ENCODE measurements around the gene TRAPPC14. TPM values are rescaled to one million over a fixed set of nuclear protein-coding genes. Genes with fewer than 3 reads are reported as not detected.

The TRAPPC14 gene
- total RNA-seq, 4 donors from 2014 or later, result 9.3 to 20.2 (median 13.1) TPM

GRCh38 chr7:100122568-100122967, 36.0 kb downstream of the TRAPPC14 start:
- peaks cover 28 to 74% (median 30%) of the 10 kb centered on the region in 3 donors for H3K4me1 ChIP-seq
- no peak overlapping the region for H3K4me3 ChIP-seq
- no peaks in the 10 kb centered on the region for H3K27me3 ChIP-seq
- 92 to 100% methylated on average over 1 of the region's 1 CpG for WGBS, 2 donors
- DNase-seq, result no peak
- H3K36me3 ChIP-seq, result peaks cover 0 to 16% (median 0%) of the 10 kb centered on the region in 3 donors
- intact Hi-C loops (cut with DNase I), result no loop called here
- H3K27ac ChIP-seq, result no peak overlapping the region
- TF ChIP-seq, protein P1, sequence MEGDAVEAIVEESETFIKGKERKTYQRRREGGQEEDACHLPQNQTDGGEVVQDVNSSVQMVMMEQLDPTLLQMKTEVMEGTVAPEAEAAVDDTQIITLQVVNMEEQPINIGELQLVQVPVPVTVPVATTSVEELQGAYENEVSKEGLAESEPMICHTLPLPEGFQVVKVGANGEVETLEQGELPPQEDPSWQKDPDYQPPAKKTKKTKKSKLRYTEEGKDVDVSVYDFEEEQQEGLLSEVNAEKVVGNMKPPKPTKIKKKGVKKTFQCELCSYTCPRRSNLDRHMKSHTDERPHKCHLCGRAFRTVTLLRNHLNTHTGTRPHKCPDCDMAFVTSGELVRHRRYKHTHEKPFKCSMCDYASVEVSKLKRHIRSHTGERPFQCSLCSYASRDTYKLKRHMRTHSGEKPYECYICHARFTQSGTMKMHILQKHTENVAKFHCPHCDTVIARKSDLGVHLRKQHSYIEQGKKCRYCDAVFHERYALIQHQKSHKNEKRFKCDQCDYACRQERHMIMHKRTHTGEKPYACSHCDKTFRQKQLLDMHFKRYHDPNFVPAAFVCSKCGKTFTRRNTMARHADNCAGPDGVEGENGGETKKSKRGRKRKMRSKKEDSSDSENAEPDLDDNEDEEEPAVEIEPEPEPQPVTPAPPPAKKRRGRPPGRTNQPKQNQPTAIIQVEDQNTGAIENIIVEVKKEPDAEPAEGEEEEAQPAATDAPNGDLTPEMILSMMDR (IDR thresholded peaks at IDR 0.05), result no peak
- TF ChIP-seq POLR2A (IDR thresholded peaks at IDR 0.05), result no peak
- H3K9me3 ChIP-seq, result no peaks in the 10 kb centered on the region

- H3K9me3 ChIP-seq, result no peaks in the 10 kb centered on the region
- TF ChIP-seq, protein P1 (IDR thresholded peaks at IDR 0.05), result no peak
- H3K27ac ChIP-seq, result peak overlapping the region in 2 of 4 donors; percentile 13 to 21
- H3K4me1 ChIP-seq, result peaks cover 28 to 73% (median 30%) of the 10 kb centered on the region in 3 donors
- H3K27me3 ChIP-seq, result no peaks in the 10 kb centered on the region
- H3K36me3 ChIP-seq, result peaks cover 0 to 16% (median 0%) of the 10 kb centered on the region in 3 donors
- intact Hi-C loops (cut with DNase I), result no loop called here
- H3K4me3 ChIP-seq, result no peak overlapping the region
- 25 to 84% methylated on average over 6 to 13 of the region's 13 CpGs for WGBS, 2 donors
- no peak for DNase-seq
Measured at GRCh38 chr7:100122067-100122466, 36.5 kb downstream of the TRAPPC14 start.

DNA sequence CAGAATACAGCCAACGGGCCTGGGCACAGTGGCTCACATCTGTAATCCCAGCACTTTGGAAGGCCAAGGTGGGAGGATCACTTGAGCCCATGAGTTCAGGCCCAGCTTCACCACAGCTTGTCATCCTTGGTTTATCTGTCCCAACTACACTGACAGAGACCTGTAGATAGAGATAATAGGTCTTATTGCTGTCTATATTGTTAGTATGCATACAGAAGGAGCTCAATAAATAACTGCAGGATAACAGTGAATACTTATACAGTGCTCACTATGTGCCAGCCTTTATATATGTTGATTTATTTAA, 37.8 kb downstream of the TRAPPC14 start:
- Histone ChIP-seq H3K4me1 (peaks cover 22 to 65% (median 24%) of the 10 kb centered on the region in 3 donors), H3K4me3 (peak overlapping the region in 2 of 4 donors; percentile 72 to 89), H3K27ac (peak overlapping the region in 3 of 4 donors; percentile 82 to 95 (median 94)), H3K9me3 (no peaks in the 10 kb centered on the region), H3K27me3 (no peaks in the 10 kb centered on the region), H3K36me3 (peaks cover 0 to 16% (median 0%) of the 10 kb centered on the region in 3 donors)
- no peak for DNase-seq
- intact Hi-C loops (cut with DNase I), result no loop called here
- no peak for TF ChIP-seq POLR2A (IDR thresholded peaks at IDR 0.05)
- TF ChIP-seq, protein P1 (IDR thresholded peaks at IDR 0.05), result no peak
- WGBS, 2 donors, result 18 to 40% methylated on average over 1 of the region's 1 CpG

GRCh38 chr7:100119970-100120732, 38.4 kb downstream of the TRAPPC14 start:
- intact Hi-C loops (cut with DNase I), result no loop called here

More at GRCh38 chr7:100119970-100120732, 38.4 kb downstream of the TRAPPC14 start:
- H3K27ac ChIP-seq, result peak overlapping the region; percentile 81 to 95 (median 88)
- H3K36me3 ChIP-seq, result peaks cover 0 to 16% (median 0%) of the 10 kb centered on the region in 3 donors
- TF ChIP-seq POLR2A (IDR thresholded peaks at IDR 0.05), result no peak
- TF ChIP-seq, protein P1 (IDR thresholded peaks at IDR 0.05), result no peak
- H3K4me3 ChIP-seq, result peak overlapping the region; percentile 56 to 90 (median 80)
- no peaks in the 10 kb centered on the region for H3K9me3 ChIP-seq
- 25 to 44% methylated on average over 10 to 16 of the region's 19 CpGs for WGBS, 2 donors
- peaks cover 18 to 60% (median 19%) of the 10 kb centered on the region in 3 donors for H3K4me1 ChIP-seq
- no peak for DNase-seq
- H3K27me3 ChIP-seq, result no peaks in the 10 kb centered on the region
